Measurements from ENCODE around the gene EMD.
"Not testable (repeated sequence)": the region's sequence is repeated elsewhere in the genome, so short reads cannot be mapped to it uniquely, and the experiment has no call there.

The EMD gene

DNA sequence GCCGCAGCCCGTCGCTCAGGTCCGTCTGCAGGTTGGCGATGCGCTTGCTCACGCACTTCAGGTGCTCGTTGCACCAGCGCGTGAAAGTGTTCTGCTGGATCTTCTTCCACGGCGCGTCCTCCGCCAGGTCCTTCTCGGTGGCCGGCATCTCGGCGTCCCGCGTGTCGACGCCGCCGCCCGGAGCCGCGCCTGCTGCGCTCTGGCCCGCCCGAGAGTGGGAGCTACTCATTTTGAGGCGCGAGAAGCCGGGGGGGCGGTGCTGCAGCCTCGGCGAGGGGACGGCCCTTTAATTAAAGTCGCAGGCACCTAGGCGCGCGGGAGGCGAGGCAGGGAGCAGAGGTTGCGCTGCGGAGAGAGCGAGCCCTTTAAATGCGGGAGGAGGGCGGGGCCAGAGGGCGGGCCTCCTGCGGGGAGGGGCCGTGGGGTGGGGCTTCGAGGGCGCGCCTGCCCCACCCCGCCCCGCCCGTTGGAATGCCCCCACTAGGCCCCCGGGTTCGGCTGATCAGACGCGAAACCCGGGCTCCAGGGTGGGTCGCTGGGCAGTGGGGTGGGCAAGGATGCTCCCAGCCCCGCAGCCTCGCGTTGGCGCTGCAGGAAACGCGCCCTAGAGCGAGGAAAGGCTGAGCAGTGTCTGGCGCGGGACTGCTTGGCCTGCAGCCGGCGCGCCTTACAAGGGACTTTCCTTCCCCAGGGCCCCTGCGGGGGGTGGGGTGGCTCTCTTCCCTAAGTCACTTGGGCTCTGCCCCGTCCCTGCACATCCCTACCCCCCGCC lies 7.9 kb upstream of the EMD start:
- DNase-seq (ENCODE audit: low read depth), result peak; percentile 80

DNA sequence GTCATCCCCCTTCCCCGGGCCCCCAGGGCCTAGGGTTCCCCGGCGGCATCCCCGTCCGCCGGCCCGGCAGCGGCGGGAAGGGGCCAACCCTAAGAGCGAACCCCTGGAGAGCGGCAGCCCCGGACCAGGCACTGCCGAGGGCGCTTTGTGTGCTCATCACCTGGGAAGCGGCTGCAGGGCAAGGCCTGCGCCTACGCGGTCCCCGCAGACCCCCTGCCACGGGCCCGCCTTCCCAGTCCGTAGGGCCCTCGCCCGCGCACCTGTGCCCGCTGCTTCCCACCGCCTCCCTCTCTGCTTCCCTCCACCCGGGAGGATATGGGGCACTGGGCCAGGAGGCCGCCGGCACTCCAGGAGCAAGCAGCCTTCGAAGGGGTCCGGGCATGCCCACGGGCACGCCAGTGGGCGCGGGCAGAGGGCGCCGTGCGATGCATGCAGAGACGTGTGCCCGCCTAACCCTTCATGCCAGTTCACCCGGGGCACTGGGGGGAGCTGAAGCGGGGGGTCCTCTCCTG lies 7.2 kb upstream of the EMD start:
- no peak for DNase-seq (ENCODE audit: low read depth)

GRCh38 chrX:154372612-154373022 lies 6.5 kb upstream of the EMD start:
- DNase-seq (ENCODE audit: low read depth), result no peak

DNA sequence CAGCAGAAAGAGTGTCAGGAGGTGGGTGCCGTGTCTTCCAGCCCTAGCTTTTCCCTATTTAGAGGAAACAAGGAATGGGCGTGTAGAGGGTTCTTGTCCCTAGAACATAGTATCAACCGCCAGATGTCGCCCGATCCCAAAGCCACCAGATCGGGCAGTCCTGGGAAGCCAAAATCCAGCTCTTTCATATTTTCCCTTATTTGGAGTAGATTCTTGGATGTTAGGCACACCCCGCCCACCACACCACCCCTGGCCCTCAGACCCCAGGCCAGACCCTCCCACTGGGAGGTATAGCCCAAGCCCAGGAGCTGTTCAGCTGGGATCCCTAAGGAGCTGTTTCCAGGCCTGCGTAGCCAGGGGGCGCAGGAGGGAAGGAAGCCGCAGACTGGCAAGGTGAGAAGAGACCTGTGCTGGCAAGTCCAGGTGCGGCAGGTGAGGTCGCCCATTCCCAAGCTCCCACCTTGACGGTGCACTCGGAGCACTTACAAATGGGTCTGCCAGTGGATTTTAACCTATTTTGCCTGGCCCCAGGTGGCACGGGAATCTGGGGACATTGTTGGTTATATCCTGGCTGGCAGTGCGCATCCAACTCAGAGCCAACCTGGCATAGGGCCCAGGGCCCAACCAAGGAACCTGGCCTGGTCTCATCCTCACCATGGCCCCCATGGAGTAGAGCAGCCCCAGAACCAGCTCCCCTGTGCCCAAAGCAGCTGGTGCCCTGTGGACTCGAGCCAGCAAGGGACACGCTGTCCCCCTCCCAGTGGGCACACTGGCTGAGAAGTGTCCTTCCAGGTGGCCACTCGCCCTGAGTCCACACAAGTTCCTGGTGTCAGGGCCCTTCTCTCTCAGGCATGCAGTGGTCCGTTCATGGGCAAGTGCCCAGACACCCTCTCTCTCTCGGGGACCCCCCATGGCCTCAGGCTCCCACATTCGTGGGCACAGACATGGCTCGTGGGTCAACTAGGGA lies 5.5 kb upstream of the EMD start:
- DNase-seq (ENCODE audit: low read depth), result no peak

DNA sequence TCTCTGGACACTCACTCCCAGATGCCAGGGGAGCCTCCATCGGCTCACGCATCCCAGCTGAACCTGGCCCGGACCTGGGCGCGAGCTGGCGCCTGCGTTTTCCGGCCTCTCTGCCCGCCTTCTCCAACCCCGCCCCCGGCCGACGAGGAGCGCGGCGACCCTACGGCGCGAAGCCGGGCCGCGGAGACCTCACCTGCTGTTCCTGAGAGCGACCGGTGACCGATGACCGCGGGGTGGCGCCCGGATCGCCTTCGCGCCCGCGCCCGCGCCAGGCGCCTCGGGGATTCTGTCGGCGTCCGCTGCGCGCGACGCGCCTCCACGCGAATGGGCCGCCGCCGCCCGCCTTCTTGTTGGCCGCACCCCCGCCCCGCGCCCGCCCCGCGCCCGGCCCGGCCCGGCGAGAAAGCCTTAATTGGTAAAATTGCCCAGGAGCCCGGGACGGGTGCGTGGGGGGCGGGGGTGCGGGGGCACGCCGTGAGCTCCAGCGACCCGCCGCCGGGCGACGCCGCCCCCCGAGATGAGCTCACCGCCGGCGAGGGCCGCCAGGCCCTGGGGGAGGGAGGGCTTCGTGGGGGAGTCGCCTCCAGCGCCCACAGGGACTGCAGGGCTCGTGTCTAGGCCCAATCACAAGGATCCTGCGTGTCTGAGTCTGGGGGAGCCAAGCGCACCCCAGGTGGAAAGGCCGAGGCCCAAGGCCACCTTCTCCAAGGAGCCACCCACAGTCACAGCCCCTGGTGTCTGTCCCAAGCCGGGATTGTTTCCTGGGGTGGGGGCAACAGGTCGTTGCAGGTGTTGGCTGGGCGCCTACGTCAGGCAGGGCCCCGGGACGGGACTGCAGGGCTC lies 4.6 kb upstream of the EMD start, which contains the start of gene FLNA:
FLNA (minus strand) TSS at position 322 of the 843 bp plus-strand sequence. CDS start 3,389 bp downstream, outside the sequence.
- DNase-seq (ENCODE audit: low read depth), result peak; percentile 33

- DNase-seq (ENCODE audit: low read depth), result no peak
These were observed 4.0 kb upstream of the EMD start for GRCh38 chrX:154375156-154375504.

- no peak for DNase-seq (ENCODE audit: low read depth)
These were observed 2.3 kb upstream of the EMD start for GRCh38 chrX:154376774-154377173.

- no peak for DNase-seq (ENCODE audit: low read depth)
These were observed 866 bp upstream of the EMD start for GRCh38 chrX:154378059-154378798.

DNA sequence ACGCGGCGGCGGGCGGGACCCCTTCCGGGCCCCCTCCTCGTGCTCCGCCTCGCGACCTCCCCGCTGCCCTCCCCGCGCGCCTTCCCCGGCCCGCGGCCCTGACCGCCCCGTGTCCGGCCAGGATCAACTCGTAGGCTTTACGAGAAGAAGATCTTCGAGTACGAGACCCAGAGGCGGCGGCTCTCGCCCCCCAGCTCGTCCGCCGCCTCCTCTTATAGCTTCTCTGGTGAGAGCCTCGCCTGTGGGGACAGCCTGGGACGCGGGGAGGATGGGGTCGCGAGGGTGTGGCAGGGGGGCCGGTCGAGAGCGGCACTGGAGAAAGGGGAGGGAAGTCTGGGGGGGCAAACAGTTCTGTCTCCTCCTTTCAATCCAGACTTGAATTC lies 465 bp downstream of the EMD start:
- no peak for DNase-seq (ENCODE audit: low read depth)

DNA sequence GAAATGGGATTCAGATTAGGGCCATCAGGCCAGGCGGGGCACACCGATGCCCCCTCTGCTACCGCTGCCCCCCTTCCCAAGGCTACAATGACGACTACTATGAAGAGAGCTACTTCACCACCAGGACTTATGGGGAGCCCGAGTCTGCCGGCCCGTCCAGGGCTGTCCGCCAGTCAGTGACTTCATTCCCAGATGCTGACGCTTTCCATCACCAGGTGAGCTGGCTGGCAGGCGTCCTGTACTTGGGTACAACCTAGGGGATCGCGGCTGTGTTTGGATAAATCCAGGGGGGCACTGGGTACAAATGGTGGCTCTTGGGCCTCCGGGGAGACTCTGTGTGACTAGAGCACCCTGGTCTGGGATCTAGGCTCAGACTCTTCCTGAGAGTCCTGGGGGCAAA lies 1.1 kb downstream of the EMD start:
- DNase-seq (ENCODE audit: low read depth), result no peak

- no peak for DNase-seq (ENCODE audit: low read depth)
These were observed 1.7 kb downstream of the EMD start for GRCh38 chrX:154380787-154381186.

DNA sequence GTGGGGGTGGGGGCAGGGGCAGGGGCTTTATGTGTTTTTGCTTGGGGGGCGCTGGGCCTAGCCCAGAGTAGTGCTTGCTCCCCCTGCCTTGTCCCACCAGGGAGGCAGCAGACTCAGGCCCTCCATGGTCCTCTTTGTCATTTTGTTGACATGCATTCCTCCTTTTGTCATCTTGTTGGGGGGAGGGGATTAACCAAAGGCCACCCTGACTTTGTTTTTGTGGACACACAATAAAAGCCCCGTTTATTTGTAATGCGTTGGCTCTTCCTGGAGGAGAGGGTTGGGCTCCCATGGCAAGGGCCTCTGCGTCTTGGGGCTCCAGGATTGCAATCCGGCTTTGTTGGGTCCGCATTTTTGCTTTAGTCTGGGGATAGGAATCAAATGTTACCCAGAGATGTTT lies 2.2 kb downstream of the EMD start:
- DNase-seq (ENCODE audit: low read depth), result no peak

GRCh38 chrX:154382483-154383069 lies 3.5 kb downstream of the EMD start:
- DNase-seq (ENCODE audit: low read depth), result no peak

DNA sequence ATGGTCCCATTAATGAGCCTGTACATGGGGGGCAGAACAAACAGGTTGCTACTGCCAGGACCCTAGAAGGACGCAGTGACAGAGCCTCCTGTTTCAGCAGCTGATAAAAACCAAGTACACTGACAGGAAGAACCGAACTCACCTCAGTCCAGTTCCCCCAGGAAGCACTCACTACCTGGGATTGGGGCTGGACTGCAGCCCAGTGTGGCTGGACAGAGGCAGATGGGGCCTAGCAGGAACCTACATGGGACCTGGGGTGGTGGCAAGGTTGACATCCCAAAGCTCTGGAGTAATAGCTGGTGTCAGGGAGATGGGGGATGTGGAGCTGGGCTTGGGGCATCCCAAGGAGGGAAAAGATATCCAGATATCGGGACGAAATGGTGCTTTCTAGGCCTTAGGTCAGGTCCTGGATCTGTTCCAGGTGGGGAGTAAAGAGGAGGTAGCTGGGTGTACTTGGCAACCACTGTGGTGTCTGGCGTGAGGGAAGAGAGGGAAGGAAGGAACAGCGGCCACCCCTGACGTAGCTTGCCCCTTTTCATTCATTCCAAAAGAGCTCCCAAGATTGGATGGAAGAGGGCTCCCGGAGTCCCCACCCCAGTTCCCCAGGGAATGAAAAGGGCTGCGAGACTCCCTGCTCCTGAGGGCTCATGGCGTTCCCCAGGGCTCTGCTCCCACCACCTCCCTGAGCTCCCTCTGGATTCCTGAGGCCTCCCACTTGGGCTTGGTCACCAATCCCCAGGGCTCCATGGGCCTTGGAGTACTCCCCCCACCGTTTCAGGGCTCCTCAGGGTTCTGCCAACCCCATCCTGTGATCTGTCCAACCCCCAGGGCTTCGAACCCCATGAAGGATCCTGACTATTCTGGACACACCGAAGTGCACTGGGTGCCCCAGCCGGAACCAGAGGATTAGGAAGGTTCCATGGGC lies 4.5 kb downstream of the EMD start:
- DNase-seq (ENCODE audit: low read depth), result no peak

DNA sequence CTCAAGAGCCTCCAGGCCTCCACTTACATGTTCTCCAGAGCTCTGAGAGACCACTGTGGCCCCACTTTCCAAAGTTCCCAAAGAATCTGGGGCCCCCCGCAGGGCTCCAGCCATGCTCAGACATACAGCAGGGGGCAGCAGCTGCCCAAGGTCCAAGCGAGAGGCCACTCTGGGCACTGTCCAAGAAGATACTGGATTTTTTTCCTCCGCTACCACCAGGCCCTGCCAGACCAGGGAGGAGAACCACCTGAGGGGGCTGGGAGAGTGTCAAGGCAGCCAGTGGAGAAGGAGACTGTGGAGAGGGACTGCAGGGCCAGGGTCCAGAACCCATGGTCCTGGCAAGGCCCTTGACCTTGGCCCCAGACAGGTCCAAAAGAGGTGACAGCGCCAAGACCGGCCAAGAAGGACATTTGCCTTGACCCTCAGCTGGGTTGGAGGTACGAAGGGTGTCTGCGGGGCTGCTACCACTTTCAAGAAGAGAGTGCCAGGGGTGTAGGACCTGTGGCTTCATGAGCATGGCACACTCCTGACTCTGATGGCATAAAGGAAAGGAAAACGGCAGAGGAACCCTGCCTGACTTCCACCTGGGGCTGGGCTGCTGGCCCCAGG lies 5.3 kb downstream of the EMD start:
- no peak for DNase-seq (ENCODE audit: low read depth)

GRCh38 chrX:154388094-154388493 lies 9.0 kb downstream of the EMD start:
- not testable (repeated sequence) for DNase-seq (ENCODE audit: low read depth)

DNA sequence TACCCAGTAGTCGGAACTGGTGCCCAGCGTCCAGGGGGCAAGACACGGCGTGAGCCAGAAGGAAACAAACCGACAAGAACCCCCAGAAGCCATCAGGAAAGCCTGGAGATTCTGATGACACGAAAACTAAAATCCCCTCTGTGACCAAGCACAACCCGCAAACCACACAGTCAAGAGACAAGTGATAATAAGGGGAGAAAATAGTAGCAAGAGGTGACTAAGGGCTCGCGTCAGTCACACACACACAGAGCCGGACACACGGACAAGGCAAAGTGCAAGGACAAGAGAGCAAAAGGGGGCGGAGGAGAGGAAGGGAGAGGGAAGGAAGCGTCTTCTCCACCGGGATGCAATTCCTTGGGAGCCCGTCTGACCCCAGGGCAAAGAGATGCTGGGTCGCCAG lies 9.6 kb downstream of the EMD start:
- not testable (repeated sequence) for DNase-seq (ENCODE audit: low read depth)

DNA sequence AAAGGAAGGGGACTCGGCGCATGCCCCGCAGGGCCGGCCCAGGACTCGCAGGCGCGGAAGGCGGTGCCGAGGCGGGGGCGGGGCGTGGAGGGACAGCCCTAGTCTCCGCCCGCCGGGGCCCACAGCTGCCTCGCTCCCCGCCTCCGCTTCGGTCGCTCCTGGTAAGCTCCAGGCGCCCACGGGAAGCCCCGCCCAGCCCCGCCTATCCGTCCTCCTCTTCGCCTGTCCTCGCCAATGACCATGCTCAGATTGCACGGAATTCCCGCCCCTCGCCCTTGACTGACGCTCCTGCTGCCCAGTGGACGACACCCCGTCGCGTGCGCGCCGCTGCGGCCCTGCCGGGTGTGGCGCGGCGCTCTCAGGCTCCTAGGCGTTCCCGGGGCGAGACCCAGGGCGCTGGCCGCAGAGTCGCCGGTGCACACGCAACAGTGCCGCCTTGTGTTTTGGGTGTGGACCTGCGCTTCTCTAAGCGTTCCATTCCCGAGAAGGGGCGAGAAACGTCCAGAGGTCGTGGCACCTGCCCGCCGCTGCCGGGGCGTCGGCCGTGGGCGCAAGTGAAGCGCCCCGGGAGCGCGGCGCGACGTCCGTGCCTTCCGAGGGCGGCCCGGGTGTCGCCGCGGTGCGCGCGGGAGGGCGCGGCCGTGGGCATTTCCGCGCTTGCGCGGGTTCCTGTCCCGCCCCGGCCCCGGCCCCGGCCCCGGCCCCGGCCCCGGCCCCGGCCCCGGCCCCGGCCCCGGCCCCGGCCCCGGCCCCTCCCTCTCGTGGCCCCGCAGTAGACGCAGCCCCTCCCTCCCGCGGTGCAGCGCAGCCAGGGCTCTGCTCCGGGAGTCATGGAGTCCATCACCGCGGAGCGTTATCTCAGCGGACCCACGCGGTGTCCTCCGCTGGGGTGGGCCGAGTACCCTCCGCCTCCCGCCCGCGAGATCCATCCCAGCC lies 11.0 kb downstream of the EMD start:
- not testable (repeated sequence) for DNase-seq (ENCODE audit: low read depth)

All from stimulated activated CD8-positive, alpha-beta memory T cell treated with anti-CD3 and anti-CD28 coated beads, Interleukin-12 subunit alpha, Interleukin-12 subunit beta, amount 100 ng/mL, for 4 hours (primary cell).